H1 (cell line): ENCODE data around the gene BCAP31.

Experiments used
- CEBPB ChIP-seq: IDR thresholded peaks from 2 replicates; pipeline ENCODE4 v1.6.1; 2012; ENCODE audit warnings: low read depth, low read length
- JUND ChIP-seq: IDR thresholded peaks from 2 replicates; pipeline ENCODE4 v1.6.1; 2011; ENCODE audit warnings: mild to moderate bottlenecking, improper control_type of control experiment, low read length
- KDM4A ChIP-seq: IDR thresholded peaks from one replicate; pipeline ENCODE4 v1.7.1; 2012; ENCODE audit warnings: low read depth, mild to moderate bottlenecking, moderate library complexity, low read length, inconsistent platforms; ENCODE audit not compliant: severe bottlenecking
- POLR2A ChIP-seq, 2 experiments: IDR thresholded peaks; 1 replicate in 1 of 2; 2 replicates in 1 of 2; pipeline ENCODE4 v1.6.1; 2011; ENCODE audit warnings: low read depth in 2 of 2, low read length in 2 of 2, mild to moderate bottlenecking in 2 of 2; ENCODE audit errors: control extremely low read depth in 1 of 2
- SUZ12 ChIP-seq: fragments of 200-600 bp; sonication (generic); IDR thresholded peaks from 2 replicates; pipeline ENCODE4 v1.6.1; 2012; ENCODE audit warnings: mild to moderate bottlenecking, inconsistent platforms, low read length, moderate library complexity, mixed read lengths
- TF ChIP-seq, protein P1 (sequence below), 3 experiments: IDR thresholded peaks; 1 replicate in 2 of 3; 2 replicates in 1 of 3; pipeline versions ENCODE4 v1.5.1 to v1.6.1; 2011; ENCODE audit warnings: low read length in 3 of 3, mild to moderate bottlenecking in 3 of 3, inconsistent platforms in 2 of 3, low read depth in 1 of 3, moderate library complexity in 1 of 3; ENCODE audit not compliant: insufficient read depth in 1 of 3; ENCODE audit errors: control extremely low read depth in 1 of 3
- TF ChIP-seq, protein P2 (sequence below): IDR thresholded peaks from 2 replicates; pipeline ENCODE4 v1.6.1; 2012; ENCODE audit warnings: inconsistent platforms
- TF ChIP-seq, protein P3 (sequence below): IDR thresholded peaks from 2 replicates; pipeline ENCODE4 v1.6.1; 2012; ENCODE audit warnings: low read length, inconsistent platforms
- TF ChIP-seq, protein P4 (sequence below): fragments of 300-600 bp; sonication (generic); IDR thresholded peaks from 2 replicates; pipeline ENCODE4 v1.7.1; 2012; ENCODE audit warnings: low read length, moderate library complexity, mild to moderate bottlenecking, inconsistent platforms; ENCODE audit not compliant: insufficient replicate concordance

DNA sequence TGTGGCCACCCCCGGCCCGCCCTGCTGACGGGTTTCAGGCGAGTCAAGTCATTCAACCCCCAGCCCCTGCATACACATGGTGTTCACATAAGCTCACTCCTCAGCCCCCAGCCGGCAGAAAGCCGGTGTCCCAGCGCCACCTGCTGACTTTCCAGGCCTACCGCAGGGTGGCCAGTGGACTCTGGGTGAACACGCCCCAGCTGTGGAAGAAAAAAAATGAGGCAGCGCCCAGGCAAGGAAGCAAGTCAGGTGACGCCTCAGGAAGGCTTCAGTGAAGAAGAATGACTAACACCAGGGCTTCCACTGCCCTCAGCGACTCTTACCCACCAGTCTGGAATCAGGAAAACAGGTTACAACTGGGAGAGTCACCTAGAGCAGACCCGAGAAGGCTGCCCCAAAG lies 15.8 kb downstream of the BCAP31 start:
- TF ChIP-seq, protein P1, sequence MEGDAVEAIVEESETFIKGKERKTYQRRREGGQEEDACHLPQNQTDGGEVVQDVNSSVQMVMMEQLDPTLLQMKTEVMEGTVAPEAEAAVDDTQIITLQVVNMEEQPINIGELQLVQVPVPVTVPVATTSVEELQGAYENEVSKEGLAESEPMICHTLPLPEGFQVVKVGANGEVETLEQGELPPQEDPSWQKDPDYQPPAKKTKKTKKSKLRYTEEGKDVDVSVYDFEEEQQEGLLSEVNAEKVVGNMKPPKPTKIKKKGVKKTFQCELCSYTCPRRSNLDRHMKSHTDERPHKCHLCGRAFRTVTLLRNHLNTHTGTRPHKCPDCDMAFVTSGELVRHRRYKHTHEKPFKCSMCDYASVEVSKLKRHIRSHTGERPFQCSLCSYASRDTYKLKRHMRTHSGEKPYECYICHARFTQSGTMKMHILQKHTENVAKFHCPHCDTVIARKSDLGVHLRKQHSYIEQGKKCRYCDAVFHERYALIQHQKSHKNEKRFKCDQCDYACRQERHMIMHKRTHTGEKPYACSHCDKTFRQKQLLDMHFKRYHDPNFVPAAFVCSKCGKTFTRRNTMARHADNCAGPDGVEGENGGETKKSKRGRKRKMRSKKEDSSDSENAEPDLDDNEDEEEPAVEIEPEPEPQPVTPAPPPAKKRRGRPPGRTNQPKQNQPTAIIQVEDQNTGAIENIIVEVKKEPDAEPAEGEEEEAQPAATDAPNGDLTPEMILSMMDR (IDR thresholded peaks at IDR 0.05; ENCODE audit: control extremely low read depth in 1 of 3, insufficient read depth in 1 of 3, low read depth in 1 of 3, low read length in 3 of 3): peak in 2 of 3 experiments; percentile 59 to 64; a peak in 3 of 4 replicates
- TF ChIP-seq POLR2A (IDR thresholded peaks at IDR 0.05; ENCODE audit: control extremely low read depth in 1 of 2, low read depth in 2 of 2, low read length in 2 of 2) (no peak), SUZ12 (no peak), KDM4A (no peak), JUND (no peak), CEBPB (no peak)
- TF ChIP-seq, protein P2, sequence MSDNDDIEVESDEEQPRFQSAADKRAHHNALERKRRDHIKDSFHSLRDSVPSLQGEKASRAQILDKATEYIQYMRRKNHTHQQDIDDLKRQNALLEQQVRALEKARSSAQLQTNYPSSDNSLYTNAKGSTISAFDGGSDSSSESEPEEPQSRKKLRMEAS: no peak
- TF ChIP-seq, protein P3, sequence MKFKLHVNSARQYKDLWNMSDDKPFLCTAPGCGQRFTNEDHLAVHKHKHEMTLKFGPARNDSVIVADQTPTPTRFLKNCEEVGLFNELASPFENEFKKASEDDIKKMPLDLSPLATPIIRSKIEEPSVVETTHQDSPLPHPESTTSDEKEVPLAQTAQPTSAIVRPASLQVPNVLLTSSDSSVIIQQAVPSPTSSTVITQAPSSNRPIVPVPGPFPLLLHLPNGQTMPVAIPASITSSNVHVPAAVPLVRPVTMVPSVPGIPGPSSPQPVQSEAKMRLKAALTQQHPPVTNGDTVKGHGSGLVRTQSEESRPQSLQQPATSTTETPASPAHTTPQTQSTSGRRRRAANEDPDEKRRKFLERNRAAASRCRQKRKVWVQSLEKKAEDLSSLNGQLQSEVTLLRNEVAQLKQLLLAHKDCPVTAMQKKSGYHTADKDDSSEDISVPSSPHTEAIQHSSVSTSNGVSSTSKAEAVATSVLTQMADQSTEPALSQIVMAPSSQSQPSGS: no peak
- TF ChIP-seq, protein P4, sequence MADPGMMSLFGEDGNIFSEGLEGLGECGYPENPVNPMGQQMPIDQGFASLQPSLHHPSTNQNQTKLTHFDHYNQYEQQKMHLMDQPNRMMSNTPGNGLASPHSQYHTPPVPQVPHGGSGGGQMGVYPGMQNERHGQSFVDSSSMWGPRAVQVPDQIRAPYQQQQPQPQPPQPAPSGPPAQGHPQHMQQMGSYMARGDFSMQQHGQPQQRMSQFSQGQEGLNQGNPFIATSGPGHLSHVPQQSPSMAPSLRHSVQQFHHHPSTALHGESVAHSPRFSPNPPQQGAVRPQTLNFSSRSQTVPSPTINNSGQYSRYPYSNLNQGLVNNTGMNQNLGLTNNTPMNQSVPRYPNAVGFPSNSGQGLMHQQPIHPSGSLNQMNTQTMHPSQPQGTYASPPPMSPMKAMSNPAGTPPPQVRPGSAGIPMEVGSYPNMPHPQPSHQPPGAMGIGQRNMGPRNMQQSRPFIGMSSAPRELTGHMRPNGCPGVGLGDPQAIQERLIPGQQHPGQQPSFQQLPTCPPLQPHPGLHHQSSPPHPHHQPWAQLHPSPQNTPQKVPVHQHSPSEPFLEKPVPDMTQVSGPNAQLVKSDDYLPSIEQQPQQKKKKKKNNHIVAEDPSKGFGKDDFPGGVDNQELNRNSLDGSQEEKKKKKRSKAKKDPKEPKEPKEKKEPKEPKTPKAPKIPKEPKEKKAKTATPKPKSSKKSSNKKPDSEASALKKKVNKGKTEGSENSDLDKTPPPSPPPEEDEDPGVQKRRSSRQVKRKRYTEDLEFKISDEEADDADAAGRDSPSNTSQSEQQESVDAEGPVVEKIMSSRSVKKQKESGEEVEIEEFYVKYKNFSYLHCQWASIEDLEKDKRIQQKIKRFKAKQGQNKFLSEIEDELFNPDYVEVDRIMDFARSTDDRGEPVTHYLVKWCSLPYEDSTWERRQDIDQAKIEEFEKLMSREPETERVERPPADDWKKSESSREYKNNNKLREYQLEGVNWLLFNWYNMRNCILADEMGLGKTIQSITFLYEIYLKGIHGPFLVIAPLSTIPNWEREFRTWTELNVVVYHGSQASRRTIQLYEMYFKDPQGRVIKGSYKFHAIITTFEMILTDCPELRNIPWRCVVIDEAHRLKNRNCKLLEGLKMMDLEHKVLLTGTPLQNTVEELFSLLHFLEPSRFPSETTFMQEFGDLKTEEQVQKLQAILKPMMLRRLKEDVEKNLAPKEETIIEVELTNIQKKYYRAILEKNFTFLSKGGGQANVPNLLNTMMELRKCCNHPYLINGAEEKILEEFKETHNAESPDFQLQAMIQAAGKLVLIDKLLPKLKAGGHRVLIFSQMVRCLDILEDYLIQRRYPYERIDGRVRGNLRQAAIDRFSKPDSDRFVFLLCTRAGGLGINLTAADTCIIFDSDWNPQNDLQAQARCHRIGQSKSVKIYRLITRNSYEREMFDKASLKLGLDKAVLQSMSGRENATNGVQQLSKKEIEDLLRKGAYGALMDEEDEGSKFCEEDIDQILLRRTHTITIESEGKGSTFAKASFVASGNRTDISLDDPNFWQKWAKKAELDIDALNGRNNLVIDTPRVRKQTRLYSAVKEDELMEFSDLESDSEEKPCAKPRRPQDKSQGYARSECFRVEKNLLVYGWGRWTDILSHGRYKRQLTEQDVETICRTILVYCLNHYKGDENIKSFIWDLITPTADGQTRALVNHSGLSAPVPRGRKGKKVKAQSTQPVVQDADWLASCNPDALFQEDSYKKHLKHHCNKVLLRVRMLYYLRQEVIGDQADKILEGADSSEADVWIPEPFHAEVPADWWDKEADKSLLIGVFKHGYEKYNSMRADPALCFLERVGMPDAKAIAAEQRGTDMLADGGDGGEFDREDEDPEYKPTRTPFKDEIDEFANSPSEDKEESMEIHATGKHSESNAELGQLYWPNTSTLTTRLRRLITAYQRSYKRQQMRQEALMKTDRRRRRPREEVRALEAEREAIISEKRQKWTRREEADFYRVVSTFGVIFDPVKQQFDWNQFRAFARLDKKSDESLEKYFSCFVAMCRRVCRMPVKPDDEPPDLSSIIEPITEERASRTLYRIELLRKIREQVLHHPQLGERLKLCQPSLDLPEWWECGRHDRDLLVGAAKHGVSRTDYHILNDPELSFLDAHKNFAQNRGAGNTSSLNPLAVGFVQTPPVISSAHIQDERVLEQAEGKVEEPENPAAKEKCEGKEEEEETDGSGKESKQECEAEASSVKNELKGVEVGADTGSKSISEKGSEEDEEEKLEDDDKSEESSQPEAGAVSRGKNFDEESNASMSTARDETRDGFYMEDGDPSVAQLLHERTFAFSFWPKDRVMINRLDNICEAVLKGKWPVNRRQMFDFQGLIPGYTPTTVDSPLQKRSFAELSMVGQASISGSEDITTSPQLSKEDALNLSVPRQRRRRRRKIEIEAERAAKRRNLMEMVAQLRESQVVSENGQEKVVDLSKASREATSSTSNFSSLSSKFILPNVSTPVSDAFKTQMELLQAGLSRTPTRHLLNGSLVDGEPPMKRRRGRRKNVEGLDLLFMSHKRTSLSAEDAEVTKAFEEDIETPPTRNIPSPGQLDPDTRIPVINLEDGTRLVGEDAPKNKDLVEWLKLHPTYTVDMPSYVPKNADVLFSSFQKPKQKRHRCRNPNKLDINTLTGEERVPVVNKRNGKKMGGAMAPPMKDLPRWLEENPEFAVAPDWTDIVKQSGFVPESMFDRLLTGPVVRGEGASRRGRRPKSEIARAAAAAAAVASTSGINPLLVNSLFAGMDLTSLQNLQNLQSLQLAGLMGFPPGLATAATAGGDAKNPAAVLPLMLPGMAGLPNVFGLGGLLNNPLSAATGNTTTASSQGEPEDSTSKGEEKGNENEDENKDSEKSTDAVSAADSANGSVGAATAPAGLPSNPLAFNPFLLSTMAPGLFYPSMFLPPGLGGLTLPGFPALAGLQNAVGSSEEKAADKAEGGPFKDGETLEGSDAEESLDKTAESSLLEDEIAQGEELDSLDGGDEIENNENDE: no peak
